Astrocyte (in vitro differentiated cells and primary cell): ENCODE results near the gene GABARAPL2.

ENCODE experiments used
- CTCF ChIP-seq: IDR thresholded peaks from 2 replicates; pipeline ENCODE4 v1.5.1; 2011; ENCODE audit warnings: low read depth, mild to moderate bottlenecking, inconsistent platforms, low read length, moderate library complexity; ENCODE audit not compliant: insufficient read depth
- EZH2 ChIP-seq: IDR thresholded peaks from 2 replicates; pipeline ENCODE4 v1.6.1; 2012; ENCODE audit warnings: mild to moderate bottlenecking, low read length, inconsistent platforms; ENCODE audit not compliant: insufficient read depth

- TF ChIP-seq CTCF (no peak), EZH2 (no peak)
Observed at GRCh38 chr16:75593308-75593707, 27.1 kb downstream of the GABARAPL2 start.
